ENCODE results near the gene ARL6IP1. TPM values are rescaled to one million over a fixed set of nuclear protein-coding genes. Genes with fewer than 3 reads are reported as not detected.
"Not testable (repeated sequence)": the region's sequence is repeated elsewhere in the genome, so short reads cannot be mapped to it uniquely, and the experiment has no call there.

The ARL6IP1 gene
- total and polyA plus RNA-seq, 2 of the 13 experiments (the other 11 are each of a cell fraction or from before 2014, with no cell fraction given), result 263 to 373 TPM

GRCh38 chr16:18767217-18767616 is 34.1 kb downstream of the ARL6IP1 start:
- H3K27me3 ChIP-seq (ENCODE audit: control insufficient read depth in 1 of 2, insufficient read depth in 2 of 2, low read length in 2 of 2); H3K9ac ChIP-seq (ENCODE audit: insufficient read depth, low read depth, low read length); H3K79me2 ChIP-seq (ENCODE audit: insufficient read depth, low read length); CTCF ChIA-PET (ENCODE audit: low intra/inter-chr PET ratio, low total read pairs); H3K4me2 ChIP-seq (ENCODE audit: low read depth, low read length); H3K9me3 ChIP-seq (ENCODE audit: low read length); H2AFZ ChIP-seq (ENCODE audit: low read length); H3K36me3 ChIP-seq (replicated peaks in 1 of 2; ENCODE audit: control insufficient read depth in 1 of 2, insufficient read depth in 2 of 2, low read length in 2 of 2); in situ Hi-C loops (cut with HindIII; ENCODE audit: extremely low pct_ligation_motif_present, low pct_unique_long_range_greater_than_20kb); H3K4me1 ChIP-seq (ENCODE audit: insufficient read depth, low read length); DNase-seq (ENCODE audit: low spot score); H4K20me1 ChIP-seq (ENCODE audit: insufficient read depth, low read length); H3K27ac ChIP-seq (ENCODE audit: extremely low read length, insufficient read depth, low read length); intact Hi-C loops (cut with micrococcal nuclease; ENCODE audit: unreplicated experiment); H3K4me3 ChIP-seq (replicated peaks in 1 of 3; ENCODE audit: insufficient read depth in 1 of 3, low read depth in 2 of 3, low read length in 3 of 3); BruUV-seq (replicated peaks); POLR2A ChIA-PET; FAIRE-seq: not testable (repeated sequence)
- ATAC-seq, result 0 out of 3 replicates have a peak, but pooled peaks have one; percentile 14
- WGBS (ENCODE audit: low lambda C conversion rate), result 53% methylated on average over 4 of the region's 7 CpGs

- intact Hi-C loops (cut with micrococcal nuclease; ENCODE audit: unreplicated experiment); BruUV-seq (replicated peaks); H2AFZ ChIP-seq (ENCODE audit: low read length): not testable (repeated sequence)
These were observed 38.6 kb downstream of the ARL6IP1 start for GRCh38 chr16:18762713-18763112.

More at GRCh38 chr16:18762713-18763112, 38.6 kb downstream of the ARL6IP1 start:
- H3K4me1 ChIP-seq (ENCODE audit: insufficient read depth, low read length); POLR2A ChIA-PET; H4K20me1 ChIP-seq (ENCODE audit: insufficient read depth, low read length); H3K36me3 ChIP-seq (replicated peaks in 1 of 2; ENCODE audit: control insufficient read depth in 1 of 2, insufficient read depth in 2 of 2, low read length in 2 of 2); H3K79me2 ChIP-seq (ENCODE audit: insufficient read depth, low read length); H3K9ac ChIP-seq (ENCODE audit: insufficient read depth, low read depth, low read length); H3K9me3 ChIP-seq (ENCODE audit: low read length); ATAC-seq; H3K4me2 ChIP-seq (ENCODE audit: low read depth, low read length); H3K27me3 ChIP-seq (ENCODE audit: control insufficient read depth in 1 of 2, insufficient read depth in 2 of 2, low read length in 2 of 2); H3K27ac ChIP-seq (ENCODE audit: extremely low read length, insufficient read depth, low read length); in situ Hi-C loops (cut with HindIII; ENCODE audit: extremely low pct_ligation_motif_present, low pct_unique_long_range_greater_than_20kb); CTCF ChIA-PET (ENCODE audit: low intra/inter-chr PET ratio, low total read pairs); DNase-seq (ENCODE audit: low spot score); H3K4me3 ChIP-seq (replicated peaks in 1 of 3; ENCODE audit: insufficient read depth in 1 of 3, low read depth in 2 of 3, low read length in 3 of 3): not testable (repeated sequence)
- 8% methylated on average over 3 of the region's 5 CpGs for WGBS (ENCODE audit: low lambda C conversion rate)
- TF ChIP-seq MAFK (conservative IDR thresholded peaks at IDR 0.05 in 1 of 2, IDR thresholded peaks at IDR 0.05 in 1 of 2; ENCODE audit: low read length in 2 of 2) (peak in 1 of 2 experiments; percentile 13; a peak in 1 of 4 replicates), MAFF (IDR thresholded peaks at IDR 0.05; ENCODE audit: low read depth, low read length) (0 out of 2 replicates have a peak, but pooled peaks have one; percentile 1)
- FAIRE-seq, result peak; percentile 65
